H1 (cell line): ENCODE results near the gene LTBP1. TPM values are rescaled to one million over a fixed set of nuclear protein-coding genes. Genes with fewer than 3 reads are reported as not detected.

Source experiments
- polyA plus RNA-seq, 7 experiments: library from polyadenylated mRNA; depleted of rRNA in 3 of 7; stranded (reverse) in 5 of 7; unstranded in 2 of 7; fragments of >200 nt in 5 of 7; fragments of 200-250 nt in 2 of 7; gene quantifications; 1 replicate in 5 of 7; 2 replicates in 1 of 7; 4 replicates in 1 of 7; pipeline versions ENCODE4 v1.2.1 to v1.2.3, GENCODE V29; 2011 to 2013; ENCODE audit warnings: missing spikeins in 2 of 7, mixed read lengths in 2 of 7
- total RNA-seq: library from RNA; stranded (reverse); fragmentation: NEBNext Ultra II Directional; extraction: Animal tissue kit (Norgen Biotek cat#: 25700); gene quantifications from 2 replicates; pipeline ENCODE4 v1.2.1, GENCODE V29; 2021
- TF ChIP-seq, protein P1 (sequence below), 3 experiments: IDR thresholded peaks; 1 replicate in 2 of 3; 2 replicates in 1 of 3; pipeline versions ENCODE4 v1.5.1 to v1.6.1; 2011; ENCODE audit warnings: low read length in 3 of 3, mild to moderate bottlenecking in 3 of 3, inconsistent platforms in 2 of 3, low read depth in 1 of 3, moderate library complexity in 1 of 3; ENCODE audit not compliant: insufficient read depth in 1 of 3; ENCODE audit errors: control extremely low read depth in 1 of 3

The LTBP1 gene
- total and polyA plus RNA-seq, 2 of the 8 experiments (the other 6 are each of a cell fraction or from before 2014, with no cell fraction given), result 15.4 to 24.7 TPM

DNA sequence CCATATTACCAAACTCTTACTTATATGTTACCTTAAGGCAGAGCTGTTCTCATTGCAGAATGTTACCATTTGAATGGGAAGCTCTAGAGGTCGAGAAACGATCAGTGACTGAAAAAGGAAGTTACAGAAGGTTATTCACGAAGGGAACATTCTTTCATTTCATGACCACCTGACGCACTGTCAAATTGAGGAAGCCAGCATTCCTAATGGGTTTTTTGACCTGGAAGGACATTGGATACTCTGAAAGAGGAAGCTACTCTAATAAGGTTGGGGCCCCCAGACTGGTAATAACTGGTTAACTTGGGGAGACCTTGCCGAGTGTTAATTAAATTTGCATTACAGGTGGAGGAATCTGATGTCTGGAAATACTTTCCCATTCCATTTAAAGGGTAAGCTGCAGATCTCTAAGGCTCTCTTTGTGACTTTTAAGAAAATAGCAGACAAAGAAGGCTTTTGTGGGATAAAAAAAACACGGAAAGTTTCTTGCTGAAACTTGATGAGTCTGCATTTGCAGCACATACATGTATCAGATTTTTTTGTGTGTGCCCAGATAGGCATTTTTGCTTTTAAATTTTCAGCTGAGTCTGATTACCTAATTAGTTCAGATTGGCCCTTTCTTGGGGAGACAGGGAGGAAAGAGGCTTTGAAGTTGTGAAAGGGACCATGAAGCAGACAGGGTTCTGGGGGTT lies 137.1 kb downstream of the LTBP1 start (continued):
- TF ChIP-seq, protein P1, sequence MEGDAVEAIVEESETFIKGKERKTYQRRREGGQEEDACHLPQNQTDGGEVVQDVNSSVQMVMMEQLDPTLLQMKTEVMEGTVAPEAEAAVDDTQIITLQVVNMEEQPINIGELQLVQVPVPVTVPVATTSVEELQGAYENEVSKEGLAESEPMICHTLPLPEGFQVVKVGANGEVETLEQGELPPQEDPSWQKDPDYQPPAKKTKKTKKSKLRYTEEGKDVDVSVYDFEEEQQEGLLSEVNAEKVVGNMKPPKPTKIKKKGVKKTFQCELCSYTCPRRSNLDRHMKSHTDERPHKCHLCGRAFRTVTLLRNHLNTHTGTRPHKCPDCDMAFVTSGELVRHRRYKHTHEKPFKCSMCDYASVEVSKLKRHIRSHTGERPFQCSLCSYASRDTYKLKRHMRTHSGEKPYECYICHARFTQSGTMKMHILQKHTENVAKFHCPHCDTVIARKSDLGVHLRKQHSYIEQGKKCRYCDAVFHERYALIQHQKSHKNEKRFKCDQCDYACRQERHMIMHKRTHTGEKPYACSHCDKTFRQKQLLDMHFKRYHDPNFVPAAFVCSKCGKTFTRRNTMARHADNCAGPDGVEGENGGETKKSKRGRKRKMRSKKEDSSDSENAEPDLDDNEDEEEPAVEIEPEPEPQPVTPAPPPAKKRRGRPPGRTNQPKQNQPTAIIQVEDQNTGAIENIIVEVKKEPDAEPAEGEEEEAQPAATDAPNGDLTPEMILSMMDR (IDR thresholded peaks at IDR 0.05; ENCODE audit: control extremely low read depth in 1 of 3, insufficient read depth in 1 of 3, low read depth in 1 of 3, low read length in 3 of 3), result no peak
